Activated CD4-positive, alpha-beta T cell treated with anti-CD3 and anti-CD28 coated beads, Interleukin-10, Interleukin-2, amounts not matched to agents 100 ng/mL and 50 ng/mL, durations not matched to agents 16 hours and 8 hours (primary cell): ENCODE measurements around the gene GAREM1.
A peak's percentile ranks its signal among the peaks of the same experiment; 100 is the strongest.
"Not testable (repeated sequence)": the region's sequence is repeated elsewhere in the genome, so short reads cannot be mapped to it uniquely, and the experiment has no call there.

Experiments used
- DNase-seq: peaks from one replicate; pipeline ENCODE4 v3.0.0-alpha.2; 2020

Gene GAREM1

GRCh38 chr18:32470714-32471633 lies at the start of gene GAREM1:
GAREM1 (minus strand) TSS chr18:32470882; CDS start chr18:32470428, 454 bp downstream.
- peak; percentile 90 for DNase-seq

- DNase-seq = peak; percentile 72
These were observed 40.5 kb upstream of the GAREM1 start for GRCh38 chr18:32511147-32511546.

GRCh38 chr18:32509111-32509510 lies 38.4 kb upstream of the GAREM1 start:
- no peak for DNase-seq

- peak; percentile 18 for DNase-seq
These were observed 36.4 kb upstream of the GAREM1 start for GRCh38 chr18:32507093-32507492.

GRCh38 chr18:32502014-32502413 lies 31.3 kb upstream of the GAREM1 start:
- DNase-seq = no peak

DNA sequence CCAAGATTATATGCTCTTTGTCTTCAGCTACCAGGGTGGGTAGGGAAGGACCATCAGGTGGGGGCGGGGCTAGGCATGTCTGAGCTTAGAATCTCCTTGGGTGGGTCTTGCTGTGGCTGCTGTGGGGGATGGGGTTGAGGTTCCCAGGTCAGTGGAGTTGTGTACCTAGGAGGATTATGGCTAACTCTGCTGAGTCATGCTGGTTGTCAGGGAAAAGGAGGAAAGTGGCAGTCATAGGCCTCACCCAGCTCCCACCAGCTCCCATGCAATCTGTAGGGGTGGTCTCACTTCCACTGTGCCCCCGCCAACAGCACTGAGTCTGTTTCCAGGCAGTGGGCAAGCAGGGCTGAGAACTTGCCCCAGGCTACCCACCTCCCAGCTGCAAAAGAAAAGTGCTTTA lies 30.6 kb upstream of the GAREM1 start:
- not testable (repeated sequence) for DNase-seq

DNA sequence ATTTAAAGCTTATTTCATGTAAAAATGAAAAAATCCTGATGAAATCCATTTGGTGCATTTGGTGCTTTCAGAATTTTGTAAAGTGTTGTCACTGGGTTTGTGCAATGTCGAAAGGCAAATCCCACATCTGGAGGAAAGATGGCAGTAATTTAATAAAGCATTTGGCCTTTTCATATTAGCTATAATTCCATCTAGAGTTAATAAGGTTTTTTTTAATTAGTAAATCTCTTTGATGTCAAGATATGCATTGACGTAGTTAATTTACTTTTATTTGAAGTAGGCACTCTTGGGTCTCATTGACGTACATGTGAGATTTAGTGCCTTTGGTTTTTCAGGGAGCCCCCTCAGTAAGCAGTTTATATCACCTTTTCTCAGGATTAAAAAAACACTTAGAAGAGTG lies 12.3 kb upstream of the GAREM1 start:
- DNase-seq = no peak

GRCh38 chr18:32482117-32482516 lies 11.4 kb upstream of the GAREM1 start:
- DNase-seq = no peak

- no peak for DNase-seq
These were observed 9.9 kb upstream of the GAREM1 start for GRCh38 chr18:32480581-32480980.

DNA sequence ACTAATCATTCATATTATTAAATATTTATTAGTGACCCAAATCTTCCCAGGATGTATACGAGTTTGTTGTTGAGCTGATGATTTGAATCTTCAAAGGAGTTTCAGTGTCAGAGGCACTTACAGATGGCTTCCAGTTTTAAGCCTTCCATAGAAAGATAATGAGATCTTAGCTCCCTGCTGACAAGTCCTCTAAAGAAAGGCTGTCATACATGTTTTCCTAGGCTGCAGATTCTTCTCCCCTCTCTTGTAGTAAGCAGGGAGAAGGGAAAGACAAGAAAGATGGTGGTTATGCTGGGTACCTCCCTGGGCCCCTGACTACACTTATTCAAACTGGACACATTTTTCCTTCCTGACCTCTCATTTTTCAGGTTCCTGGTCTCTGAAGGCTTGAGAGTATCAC lies 8.1 kb upstream of the GAREM1 start:
- no peak for DNase-seq

GRCh38 chr18:32478317-32478716 lies 7.6 kb upstream of the GAREM1 start:
- DNase-seq = no peak

DNA sequence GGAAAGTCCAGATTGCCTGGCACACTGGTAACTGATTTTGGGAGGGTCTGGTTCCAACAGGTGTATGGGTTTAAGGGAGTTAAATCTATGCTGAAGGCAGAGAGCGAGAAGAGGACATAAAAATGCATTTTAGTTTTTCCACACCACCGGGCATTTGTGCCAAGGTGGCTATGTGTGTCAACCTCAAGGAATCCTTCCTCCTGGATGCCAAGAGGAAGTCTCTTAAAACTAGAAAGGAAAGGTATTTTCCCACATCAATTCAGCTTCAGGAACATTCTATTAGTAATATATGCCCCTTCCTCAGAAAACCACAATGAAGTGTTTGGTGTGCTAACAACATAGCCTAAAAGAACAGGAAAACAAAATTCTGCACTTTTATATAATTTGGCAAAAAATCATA lies 5.4 kb upstream of the GAREM1 start:
- no peak for DNase-seq

DNA sequence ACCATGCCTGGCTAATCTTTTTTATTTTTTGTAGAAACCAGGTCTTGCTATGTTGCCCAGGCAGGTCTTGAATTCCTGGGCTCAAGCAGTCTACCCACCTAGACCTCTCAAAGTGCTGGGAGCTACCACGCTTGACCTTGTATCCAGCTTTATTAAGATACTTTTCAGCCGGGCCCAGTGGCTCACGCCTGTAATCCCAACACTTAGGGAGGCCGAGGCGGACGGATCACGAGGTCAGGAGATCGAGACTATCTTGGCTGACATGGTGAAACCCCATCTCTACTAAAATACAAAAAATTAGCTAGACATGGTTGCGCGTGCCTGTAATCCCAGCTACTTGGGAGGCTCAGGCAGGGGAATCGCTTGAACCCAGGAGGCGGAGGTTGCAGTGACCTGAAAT lies 4.4 kb upstream of the GAREM1 start:
- DNase-seq = not testable (repeated sequence)

GRCh38 chr18:32473325-32473724 lies 2.6 kb upstream of the GAREM1 start:
- no peak for DNase-seq

GRCh38 chr18:32472841-32473240 lies 2.2 kb upstream of the GAREM1 start:
- DNase-seq = no peak

GRCh38 chr18:32470460-32470713 lies 295 bp downstream of the GAREM1 start:
- DNase-seq = no peak

GRCh38 chr18:32469691-32470459 lies 807 bp downstream of the GAREM1 start:
- no peak for DNase-seq

DNA sequence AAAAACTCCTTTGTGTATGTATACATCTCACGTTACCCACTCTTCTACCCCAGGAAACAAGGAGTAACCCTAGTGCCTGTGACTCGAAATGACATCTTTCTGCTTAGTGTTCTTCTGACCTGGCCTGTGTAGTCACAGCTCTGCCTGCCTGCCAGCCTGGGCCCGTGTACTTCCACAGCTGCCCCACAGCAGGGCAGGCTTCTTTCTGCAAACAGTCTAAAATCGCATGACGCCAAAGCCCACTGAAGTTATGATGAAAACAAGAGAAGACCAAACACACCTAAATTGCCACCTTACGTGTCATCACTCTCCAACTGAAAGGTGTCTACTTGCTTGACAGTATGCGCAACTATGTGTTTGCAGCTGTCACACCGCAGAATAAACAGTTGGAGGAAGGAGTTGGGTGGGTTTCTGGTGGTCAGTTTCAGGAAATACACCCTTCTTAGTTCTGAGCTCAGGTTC lies 1.5 kb downstream of the GAREM1 start:
- peak; percentile 4 for DNase-seq

DNA sequence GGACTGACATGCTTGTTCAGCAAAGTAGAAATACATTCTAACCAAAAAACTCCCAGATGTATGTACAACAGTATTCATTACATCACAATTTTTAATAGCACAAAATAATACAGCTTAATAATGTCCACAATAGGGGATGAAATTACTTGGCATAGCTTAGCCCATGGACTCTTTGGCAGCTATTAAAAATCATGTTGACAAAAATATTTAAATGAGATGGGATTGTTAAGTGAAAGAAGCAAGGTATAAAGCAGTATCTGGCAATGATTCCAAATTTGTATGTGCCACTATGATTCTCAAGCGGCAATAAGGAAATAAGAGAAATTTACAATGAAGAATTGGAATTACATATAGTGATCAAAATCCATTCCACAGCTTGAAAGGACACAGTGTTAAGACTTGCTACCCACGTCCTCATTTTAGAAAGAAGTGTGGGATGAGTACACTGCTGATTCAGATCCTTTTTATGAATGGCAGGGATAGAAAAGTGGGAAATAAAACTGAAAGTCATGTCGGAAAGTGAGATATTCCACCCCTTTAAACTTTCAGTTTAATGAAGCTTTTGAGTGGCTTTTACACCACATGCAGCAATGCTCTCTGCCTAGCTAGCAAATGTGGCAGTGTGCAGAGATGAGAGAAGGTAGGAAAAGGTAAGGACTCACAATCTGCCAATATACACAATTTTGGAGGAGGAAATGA lies 2.4 kb downstream of the GAREM1 start:
- no peak for DNase-seq

DNA sequence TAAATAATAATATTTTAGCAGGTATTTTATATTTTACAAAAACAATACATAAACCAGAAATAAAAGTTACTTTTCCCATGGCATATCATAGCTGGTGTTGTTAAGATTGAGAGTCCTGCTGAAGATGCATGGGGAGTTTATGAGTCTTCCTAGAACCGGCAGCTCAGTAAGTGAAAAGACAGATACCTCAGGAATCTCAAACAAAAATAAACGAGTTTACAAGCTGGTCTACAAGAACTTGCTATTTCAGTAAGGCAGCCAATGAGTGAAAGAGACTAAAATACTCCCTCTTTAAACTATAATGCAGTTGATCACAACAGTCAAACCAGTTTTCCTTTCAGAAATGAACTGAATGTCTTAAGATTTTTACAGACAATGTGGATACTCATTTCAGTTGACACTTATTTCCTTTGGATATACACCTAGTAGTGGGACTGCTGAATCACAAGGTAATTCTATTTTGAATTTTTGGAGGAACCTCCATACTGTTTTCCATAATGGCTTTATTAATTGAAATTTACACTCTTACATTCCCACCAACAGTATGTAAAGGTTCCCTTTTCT lies 8.9 kb downstream of the GAREM1 start:
- DNase-seq = no peak

DNA sequence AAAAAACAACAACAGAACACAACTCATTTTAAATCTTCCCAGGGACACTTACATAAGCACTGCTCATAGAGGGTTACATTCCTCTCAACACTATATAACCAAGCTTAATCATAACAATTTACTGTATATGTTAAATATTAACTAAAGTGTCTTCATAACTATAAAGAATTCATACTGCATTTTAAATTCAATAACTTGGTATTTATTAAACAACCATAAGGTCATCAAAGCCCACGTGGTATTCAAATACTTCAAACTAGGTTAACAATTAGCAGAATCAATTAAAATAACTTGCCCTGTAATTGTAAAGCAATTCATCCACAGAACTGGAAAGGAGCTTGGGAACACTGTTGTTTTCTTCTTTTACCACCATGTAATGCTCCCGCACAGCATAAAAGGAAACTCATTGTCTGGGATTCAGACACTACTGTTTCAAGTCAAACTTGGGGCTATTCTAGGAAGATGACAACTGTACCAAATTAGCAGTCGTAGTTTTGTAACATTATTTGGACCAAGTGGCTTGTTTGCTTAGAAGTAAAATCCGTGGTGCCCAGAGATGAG lies 10.4 kb downstream of the GAREM1 start:
- DNase-seq = no peak

- no peak for DNase-seq
These were observed 11.2 kb downstream of the GAREM1 start for GRCh38 chr18:32459361-32460101.
